ENCODE measurements around the gene ADCY6.

ADCY6 gene

GRCh38 chr12:48782457-48783395, 6.2 kb downstream of the ADCY6 start:
- DNase-seq = no peak

GRCh38 chr12:48781750-48782456, 7.0 kb downstream of the ADCY6 start:
- no peak for DNase-seq

GRCh38 chr12:48780381-48781025, 8.4 kb downstream of the ADCY6 start:
- no peak for DNase-seq

GRCh38 chr12:48779869-48780268, 9.0 kb downstream of the ADCY6 start:
- DNase-seq = no peak

- no peak for DNase-seq
These were observed 11.1 kb downstream of the ADCY6 start for GRCh38 chr12:48777501-48778400.

GRCh38 chr12:48776956-48777355, 11.9 kb downstream of the ADCY6 start:
- DNase-seq = no peak

GRCh38 chr12:48775991-48776649, 12.8 kb downstream of the ADCY6 start:
- DNase-seq = no peak

- DNase-seq = no peak
These were observed 13.6 kb downstream of the ADCY6 start for GRCh38 chr12:48775299-48775698.

- DNase-seq = no peak
These were observed 14.4 kb downstream of the ADCY6 start for GRCh38 chr12:48774516-48774915.

- DNase-seq = no peak
These were observed 15.2 kb downstream of the ADCY6 start for GRCh38 chr12:48773686-48774085.

GRCh38 chr12:48771588-48772112, 17.2 kb downstream of the ADCY6 start:
- DNase-seq = no peak

- DNase-seq = no peak
These were observed 18.1 kb downstream of the ADCY6 start for GRCh38 chr12:48770756-48771155.

GRCh38 chr12:48768736-48769135, 20.2 kb downstream of the ADCY6 start:
- DNase-seq = no peak

- no peak for DNase-seq
These were observed 20.7 kb downstream of the ADCY6 start for GRCh38 chr12:48768147-48768546.

- no peak for DNase-seq
These were observed 21.4 kb downstream of the ADCY6 start for GRCh38 chr12:48767521-48767920.

GRCh38 chr12:48767047-48767446, 21.8 kb downstream of the ADCY6 start:
- no peak for DNase-seq

GRCh38 chr12:48765753-48766162, 23.1 kb downstream of the ADCY6 start:
- DNase-seq = peak in 1 of 2 experiments; percentile 25

GRCh38 chr12:48764521-48764920, 24.4 kb downstream of the ADCY6 start:
- no peak for DNase-seq

GRCh38 chr12:48758737-48759136, 30.2 kb downstream of the ADCY6 start:
- no peak for DNase-seq

GRCh38 chr12:48758186-48758585, 30.7 kb downstream of the ADCY6 start:
- no peak for DNase-seq

- peak in 1 of 2 experiments; percentile 11 for DNase-seq
These were observed 38.0 kb downstream of the ADCY6 start for GRCh38 chr12:48750769-48751356.

All from activated CD4-positive, alpha-beta T cell treated with anti-CD3 and anti-CD28 coated beads, Interleukin-2, amount 50 U/mL, for 48 hours (primary cell).